ENCODE data around the gene CNTNAP2. TPM values are rescaled to one million over a fixed set of nuclear protein-coding genes. Genes with fewer than 3 reads are reported as not detected.

The CNTNAP2 gene
- total RNA-seq, 1 donor from 2014 or later, result 5.4 TPM

DNA sequence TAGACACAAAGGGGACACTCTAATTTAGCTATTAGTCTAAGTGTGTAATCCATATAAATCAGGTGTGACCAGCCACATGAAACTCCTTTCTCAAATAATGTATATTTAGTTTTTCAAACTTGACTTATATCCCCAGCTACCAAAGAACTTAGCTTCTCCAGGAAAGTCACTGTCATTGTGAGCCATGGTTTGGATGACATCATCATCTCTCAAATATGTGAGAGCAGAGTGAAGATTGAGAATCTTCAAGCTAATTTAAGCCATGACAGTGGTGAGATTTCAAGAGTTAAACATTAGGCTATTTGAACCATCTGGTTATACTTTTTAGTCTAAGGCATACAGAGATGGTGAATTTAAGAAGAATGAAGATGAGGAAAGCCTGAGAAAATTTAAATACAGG lies 1165.6 kb downstream of the CNTNAP2 start:
- peaks cover 4% of the 10 kb centered on the region for H3K9me3 Mint-ChIP-seq (ENCODE audit: unreplicated experiment)
- no peaks in the 10 kb centered on the region for H3K4me1 Mint-ChIP-seq (ENCODE audit: unreplicated experiment)
- TF ChIP-seq CTCF (IDR thresholded peaks at IDR 0.05; ENCODE audit: unreplicated experiment), result no peak
- no peak overlapping the region for H3K4me3 Mint-ChIP-seq (ENCODE audit: unreplicated experiment)
- peaks cover 2% of the 10 kb centered on the region for H3K27me3 Mint-ChIP-seq (ENCODE audit: unreplicated experiment)
- DNase-seq (ENCODE audit: low spot score), result no peak
- H3K36me3 Mint-ChIP-seq (ENCODE audit: low read depth, unreplicated experiment), result no peaks in the 10 kb centered on the region
- H3K27ac Mint-ChIP-seq (ENCODE audit: unreplicated experiment), result no peak overlapping the region

GRCh38 chr7:147296201-147296600 lies 1179.6 kb downstream of the CNTNAP2 start:
- TF ChIP-seq CTCF (IDR thresholded peaks at IDR 0.05; ENCODE audit: unreplicated experiment), result no peak
- no peaks in the 10 kb centered on the region for H3K36me3 Mint-ChIP-seq (ENCODE audit: low read depth, unreplicated experiment)
- DNase-seq (ENCODE audit: low spot score), result no peak
- H3K4me1 Mint-ChIP-seq (ENCODE audit: unreplicated experiment), result no peaks in the 10 kb centered on the region
- H3K27me3 Mint-ChIP-seq (ENCODE audit: unreplicated experiment), result no peaks in the 10 kb centered on the region
- no peak overlapping the region for H3K4me3 Mint-ChIP-seq (ENCODE audit: unreplicated experiment)
- H3K9me3 Mint-ChIP-seq (ENCODE audit: unreplicated experiment), result no peaks in the 10 kb centered on the region
- H3K27ac Mint-ChIP-seq (ENCODE audit: unreplicated experiment), result no peak overlapping the region

DNA sequence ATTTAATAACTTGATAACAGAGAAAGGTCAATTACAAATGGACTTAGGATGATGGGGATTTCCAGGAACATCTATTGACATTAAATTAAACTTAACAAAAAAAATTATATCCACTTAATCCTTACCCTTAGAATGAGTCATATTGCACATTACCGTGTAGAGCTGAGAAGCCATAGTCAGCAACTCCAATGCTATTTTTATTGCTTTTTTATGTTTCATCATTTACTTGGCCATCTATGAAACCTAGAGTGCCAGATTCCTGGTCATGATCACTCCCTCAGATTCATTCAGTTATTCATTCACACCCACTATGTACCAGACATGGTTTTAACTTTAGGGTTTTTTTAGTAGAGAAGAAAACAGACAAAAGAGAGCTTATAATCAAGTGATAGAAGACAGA lies 1180.4 kb downstream of the CNTNAP2 start:
- no peak for DNase-seq (ENCODE audit: low spot score)
- Mint-ChIP-seq H3K9me3 (ENCODE audit: unreplicated experiment) (no peaks in the 10 kb centered on the region), H3K36me3 (ENCODE audit: low read depth, unreplicated experiment) (no peaks in the 10 kb centered on the region), H3K27me3 (ENCODE audit: unreplicated experiment) (no peaks in the 10 kb centered on the region), H3K4me1 (ENCODE audit: unreplicated experiment) (no peaks in the 10 kb centered on the region), H3K4me3 (ENCODE audit: unreplicated experiment) (no peak overlapping the region), H3K27ac (ENCODE audit: unreplicated experiment) (no peak overlapping the region)
- no peak for TF ChIP-seq CTCF (IDR thresholded peaks at IDR 0.05; ENCODE audit: unreplicated experiment)

GRCh38 chr7:147298611-147299043 lies 1182.0 kb downstream of the CNTNAP2 start:
- Mint-ChIP-seq H3K9me3 (ENCODE audit: unreplicated experiment) (no peaks in the 10 kb centered on the region), H3K4me1 (ENCODE audit: unreplicated experiment) (no peaks in the 10 kb centered on the region), H3K4me3 (ENCODE audit: unreplicated experiment) (no peak overlapping the region), H3K36me3 (ENCODE audit: low read depth, unreplicated experiment) (no peaks in the 10 kb centered on the region), H3K27me3 (ENCODE audit: unreplicated experiment) (no peaks in the 10 kb centered on the region), H3K27ac (ENCODE audit: unreplicated experiment) (no peak overlapping the region)
- DNase-seq (ENCODE audit: low spot score), result no peak
- TF ChIP-seq CTCF (IDR thresholded peaks at IDR 0.05; ENCODE audit: unreplicated experiment), result no peak

GRCh38 chr7:147300293-147300692 lies 1183.7 kb downstream of the CNTNAP2 start:
- Mint-ChIP-seq H3K36me3 (ENCODE audit: low read depth, unreplicated experiment) (no peaks in the 10 kb centered on the region), H3K4me3 (ENCODE audit: unreplicated experiment) (no peak overlapping the region), H3K4me1 (ENCODE audit: unreplicated experiment) (no peaks in the 10 kb centered on the region), H3K9me3 (ENCODE audit: unreplicated experiment) (no peaks in the 10 kb centered on the region), H3K27ac (ENCODE audit: unreplicated experiment) (no peak overlapping the region), H3K27me3 (ENCODE audit: unreplicated experiment) (no peaks in the 10 kb centered on the region)
- TF ChIP-seq CTCF (IDR thresholded peaks at IDR 0.05; ENCODE audit: unreplicated experiment), result no peak
- DNase-seq (ENCODE audit: low spot score), result no peak
